T-helper 2 cell treated with Interferon-gamma antibody and Interleukin-4, amounts not matched to agents 100 ng/mL and 5 ng/mL, for 36 hours (primary cell): ENCODE results near the gene RASL11B. TPM values are rescaled to one million over a fixed set of nuclear protein-coding genes. Genes with fewer than 3 reads are reported as not detected.

Experiments used
- intact Hi-C: fragments of 100-400 bp; cut with micrococcal nuclease; formaldehyde crosslinking; loops from one replicate; pipeline ENCODE4 v1.15.1; 2023
- total RNA-seq: library from RNA; stranded (reverse); gene quantifications from 2 replicates; pipeline ENCODE4 v1.2.3, GENCODE V29; 2022

The RASL11B gene
- total RNA-seq, 1 donor from 2014 or later = 0.16 TPM

- intact Hi-C loops = no loop called here
Observed at GRCh38 chr4:52912608-52913007, 50.5 kb downstream of the RASL11B start.

GRCh38 chr4:52914051-52914605, 52.0 kb downstream of the RASL11B start:
- intact Hi-C loops = no loop called here

GRCh38 chr4:52915191-52915590, 53.1 kb downstream of the RASL11B start:
- intact Hi-C loops = no loop called here

GRCh38 chr4:52915730-52916300, 53.7 kb downstream of the RASL11B start:
- intact Hi-C loops = no loop called here

Other genes starting within 250 kb of the RASL11B start
- 15.7 and 16.8 TPM in 2 replicates for gene USP46, start 203.0 kb upstream of the RASL11B start, total RNA-seq
- not detected in 2 replicates for gene ERVMER34-1, start 110.9 kb upstream of the RASL11B start, total RNA-seq